HG02852 (cell line): ENCODE results near the gene PAGR1.
"Not testable (repeated sequence)": the region's sequence is repeated elsewhere in the genome, so short reads cannot be mapped to it uniquely, and the experiment has no call there.

Source experiments
- ATAC-seq: cut with Tn5 transposase; IDR thresholded peaks from one replicate; pipeline ENCODE4 v1.9.1; 2021; ENCODE audit warnings: mild to moderate bottlenecking, moderate library complexity; ENCODE audit not compliant: unreplicated experiment

PAGR1 gene

GRCh38 chr16:29815793-29816693, at the start of gene PAGR1:
Gene PAGR1, plus strand, starts transcription at chr16:29816152. Its CDS starts 374 bp downstream, at chr16:29816526.
- ATAC-seq, result peak; percentile 49

- no peak for ATAC-seq
These were observed 49.4 kb upstream of the PAGR1 start for GRCh38 chr16:29766571-29766970.

- ATAC-seq, result no peak
These were observed 48.9 kb upstream of the PAGR1 start for GRCh38 chr16:29767062-29767461.

- no peak for ATAC-seq
These were observed 46.4 kb upstream of the PAGR1 start for GRCh38 chr16:29769507-29769906.

- no peak for ATAC-seq
These were observed 45.6 kb upstream of the PAGR1 start for GRCh38 chr16:29770250-29770929.

GRCh38 chr16:29772330-29772729, 43.6 kb upstream of the PAGR1 start:
- not testable (repeated sequence) for ATAC-seq

- ATAC-seq, result no peak
These were observed 41.2 kb upstream of the PAGR1 start for GRCh38 chr16:29774730-29775129.

- ATAC-seq, result no peak
These were observed 40.1 kb upstream of the PAGR1 start for GRCh38 chr16:29775742-29776408.

- no peak for ATAC-seq
These were observed 38.2 kb upstream of the PAGR1 start, which contains the start of gene ZG16 for GRCh38 chr16:29777576-29778350. Gene ZG16, plus strand, starts transcription at chr16:29778256. Its CDS starts 1,011 bp downstream, at chr16:29779267.

GRCh38 chr16:29779474-29779873, 36.5 kb upstream of the PAGR1 start:
- ATAC-seq, result no peak

GRCh38 chr16:29783094-29783953, 32.6 kb upstream of the PAGR1 start:
- ATAC-seq, result not testable (repeated sequence)

GRCh38 chr16:29784157-29784556, 31.8 kb upstream of the PAGR1 start:
- ATAC-seq, result no peak

- no peak for ATAC-seq
These were observed 31.0 kb upstream of the PAGR1 start for GRCh38 chr16:29784901-29785500.

GRCh38 chr16:29787155-29787554, 28.8 kb upstream of the PAGR1 start:
- not testable (repeated sequence) for ATAC-seq

- no peak for ATAC-seq
These were observed 26.2 kb upstream of the PAGR1 start for GRCh38 chr16:29789775-29790182.

GRCh38 chr16:29790183-29790948, 25.6 kb upstream of the PAGR1 start, which contains the start of gene KIF22:
Gene KIF22, plus strand, starts transcription at chr16:29790751. Its CDS starts 9 bp downstream, at chr16:29790760.
- ATAC-seq, result peak; percentile 91

GRCh38 chr16:29790949-29791844, 24.8 kb upstream of the PAGR1 start:
- no peak for ATAC-seq
